Endothelial cell of umbilical vein (primary cell): ENCODE data around the gene SFSWAP. TPM values are rescaled to one million over a fixed set of nuclear protein-coding genes. Genes with fewer than 3 reads are reported as not detected.

Experiments used
- BruUV-seq: library from RNA; stranded (reverse); fragments of 400-500 nt; replicated peaks from 2 replicates; lab custom pipeline; 2021; lab: Mats Ljungman, UMichigan
- CTCF ChIA-PET: fragments of 300-600, 350-600 bp; sonication (Branson Sonifier 250); formaldehyde crosslinking; loops from one replicate; lab custom pipeline; 2021; ENCODE audit warnings: antibody characterized with exemption, inconsistent platforms; lab: Charles Lee
- POLR2A ChIA-PET: fragments of 300-600, 350-600 bp; sonication (Branson Sonifier 250); formaldehyde crosslinking; loops from one replicate; lab custom pipeline; 2021; ENCODE audit warnings: antibody characterized with exemption, inconsistent platforms; lab: Charles Lee
- DNase-seq: peaks from one replicate; pipeline ENCODE4 v3.0.0-alpha.2; 2011; ENCODE audit warnings: low read depth, low spot score
- FAIRE-seq: peaks from 2 replicates; lab custom pipeline; 2011; peaks lifted over from hg19 to GRCh38; lab: Jason Lieb, UNC
- H2AFZ ChIP-seq: 2 replicates; pipeline ENCODE4 v1.6.0; 2012; ENCODE audit warnings: low read depth, low read length, control low read depth, inconsistent platforms
- H3K27ac ChIP-seq: 2 replicates; pipeline ENCODE4 v1.5.1; 2011; ENCODE audit warnings: low read depth, mild to moderate bottlenecking, control low read depth, low read length, moderate library complexity; ENCODE audit not compliant: insufficient read depth
- H3K27me3 ChIP-seq, 2 experiments: 2 replicates each; pipeline versions ENCODE4 v1.6.0 to v1.6.1; 2011; ENCODE audit warnings: low read length in 2 of 2, mixed read lengths in 1 of 2; ENCODE audit not compliant: control insufficient read depth in 2 of 2, insufficient read depth in 2 of 2
- H3K36me3 ChIP-seq, 2 experiments: 2 replicates in 1 of 2; 3 replicates in 1 of 2; pipeline ENCODE4 v1.5.1; 2011; ENCODE audit warnings: low read length in 2 of 2, mild to moderate bottlenecking in 1 of 2, moderate library complexity in 1 of 2; ENCODE audit not compliant: control insufficient read depth in 2 of 2, insufficient read depth in 2 of 2; ENCODE audit errors: extremely low read depth in 1 of 2
- H3K4me1 ChIP-seq: 3 replicates; pipeline ENCODE4 v1.5.1; 2011; ENCODE audit warnings: mild to moderate bottlenecking, low read length; ENCODE audit not compliant: control insufficient read depth, insufficient read depth; ENCODE audit errors: extremely low read depth
- H3K4me2 ChIP-seq: 2 replicates; pipeline ENCODE4 v1.6.1; 2011; ENCODE audit warnings: low read length, control low read depth, mixed read lengths; ENCODE audit not compliant: insufficient read depth
- H3K4me3 ChIP-seq, 3 experiments: fragments of 200-600 bp in 1 of 3; sonication (generic), shearing (Covaris generic) in 1 of 3; replicated peaks in 1 of 3; 2 replicates each; pipeline ENCODE4 v1.5.1; 2011 to 2016; ENCODE audit warnings: control low read depth in 3 of 3, low read length in 3 of 3, mild to moderate bottlenecking in 2 of 3, inconsistent platforms in 1 of 3, low read depth in 1 of 3, moderate library complexity in 1 of 3; ENCODE audit not compliant: insufficient read depth in 1 of 3
- H3K79me2 ChIP-seq: 2 replicates; pipeline ENCODE4 v1.6.0; 2012; ENCODE audit warnings: low read length, inconsistent platforms; ENCODE audit not compliant: control insufficient read depth, insufficient read depth
- H3K9ac ChIP-seq: replicated peaks from 2 replicates; pipeline ENCODE3; 2011; ENCODE audit warnings: low read length, control low read depth; ENCODE audit not compliant: insufficient read depth; ENCODE audit errors: extremely low read depth
- H3K9me1 ChIP-seq: replicated peaks from 3 replicates; pipeline ENCODE4 v1.6.0; 2011; ENCODE audit warnings: mild to moderate bottlenecking, low read length; ENCODE audit not compliant: control insufficient read depth, insufficient read depth; ENCODE audit errors: extremely low read depth
- H3K9me3 ChIP-seq: replicated peaks from 2 replicates; pipeline ENCODE4 v1.5.1; 2012; ENCODE audit warnings: low read length, inconsistent platforms; ENCODE audit not compliant: control insufficient read depth, insufficient read depth
- H4K20me1 ChIP-seq: replicated peaks from 2 replicates; pipeline ENCODE3; 2011; ENCODE audit warnings: mild to moderate bottlenecking, low read length; ENCODE audit not compliant: control insufficient read depth, insufficient read depth; ENCODE audit errors: extremely low read depth
- EZH2 ChIP-seq: IDR thresholded peaks from 2 replicates; pipeline ENCODE4 v1.6.1; 2012; ENCODE audit warnings: borderline replicate concordance, low read depth, mild to moderate bottlenecking, moderate library complexity, low read length, inconsistent platforms; ENCODE audit not compliant: severe bottlenecking
- FOS ChIP-seq: IDR thresholded peaks from 2 replicates; pipeline ENCODE4 v1.6.1; 2011; ENCODE audit warnings: mild to moderate bottlenecking, low read length, moderate library complexity, borderline replicate concordance; ENCODE audit not compliant: insufficient read depth
- GATA2 ChIP-seq: IDR thresholded peaks from 2 replicates; pipeline ENCODE4 v1.7.0; 2011; ENCODE audit warnings: low read depth, mild to moderate bottlenecking, moderate library complexity, mixed read lengths, low read length; ENCODE audit not compliant: insufficient read length, insufficient read depth
- JUN ChIP-seq: IDR thresholded peaks from 2 replicates; pipeline ENCODE4 v1.6.1; 2011; ENCODE audit warnings: borderline replicate concordance, low read depth; ENCODE audit not compliant: insufficient read length, insufficient read depth
- MYC ChIP-seq: IDR thresholded peaks from one replicate; pipeline ENCODE4 v1.6.1; 2011; ENCODE audit warnings: mild to moderate bottlenecking, low read depth, low read length
- POLR2A ChIP-seq: IDR thresholded peaks from 2 replicates; pipeline ENCODE4 v1.6.1; 2012; ENCODE audit warnings: low read depth, mild to moderate bottlenecking, control low read depth, low read length
- POLR2AphosphoS5 ChIP-seq: IDR thresholded peaks from 2 replicates; pipeline ENCODE4 v1.6.1; 2012; ENCODE audit warnings: low read depth, mild to moderate bottlenecking, control low read depth, low read length, moderate library complexity; ENCODE audit not compliant: insufficient read depth
- dilution Hi-C: fragments of 300-500 bp; cut with MboI; formaldehyde crosslinking; loops from one replicate; pipeline ENCODE4 v1.15.0; 2019; ENCODE audit warnings: low sequenced_read_pairs; ENCODE audit not compliant: extremely low pct_ligation_motif_present
- intact Hi-C: fragments of 100-400 bp; cut with micrococcal nuclease; formaldehyde crosslinking; loops from one replicate; pipeline ENCODE4 v1.10.0; 2022
- polyA plus RNA-seq, 4 experiments: library from polyadenylated mRNA; depleted of rRNA in 3 of 4; stranded (reverse) in 3 of 4; unstranded in 1 of 4; fragments of >200 nt; gene quantifications; 2 replicates each; pipeline versions ENCODE4 v1.2.1 to v1.2.3, GENCODE V29; 2011 to 2012; ENCODE audit warnings: missing spikeins in 1 of 4
- total RNA-seq: library from RNA; stranded (reverse); gene quantifications from 2 replicates; pipeline ENCODE4 v1.2.3, GENCODE V29; 2021
- TF ChIP-seq, protein P1 (sequence below): IDR thresholded peaks from 2 replicates; pipeline ENCODE4 v1.6.1; 2011; ENCODE audit not compliant: insufficient read depth, insufficient read length
- TF ChIP-seq, protein P2 (sequence below), 2 donors: IDR thresholded peaks; 1 replicate in 1 of 2; 2 replicates in 1 of 2; pipeline ENCODE4 v1.5.1; 2011; ENCODE audit warnings: low read length in 2 of 2, mild to moderate bottlenecking in 2 of 2, moderate library complexity in 2 of 2, control low read depth in 1 of 2, inconsistent platforms in 1 of 2, low read depth in 1 of 2; ENCODE audit not compliant: insufficient read depth in 1 of 2; ENCODE audit errors: extremely low read depth in 1 of 2

SFSWAP gene
- total and polyA plus RNA-seq, 2 donors (not counting 3 experiments of a cell fraction or from before 2014, with no cell fraction given) = 38.1 to 53.3 TPM

DNA sequence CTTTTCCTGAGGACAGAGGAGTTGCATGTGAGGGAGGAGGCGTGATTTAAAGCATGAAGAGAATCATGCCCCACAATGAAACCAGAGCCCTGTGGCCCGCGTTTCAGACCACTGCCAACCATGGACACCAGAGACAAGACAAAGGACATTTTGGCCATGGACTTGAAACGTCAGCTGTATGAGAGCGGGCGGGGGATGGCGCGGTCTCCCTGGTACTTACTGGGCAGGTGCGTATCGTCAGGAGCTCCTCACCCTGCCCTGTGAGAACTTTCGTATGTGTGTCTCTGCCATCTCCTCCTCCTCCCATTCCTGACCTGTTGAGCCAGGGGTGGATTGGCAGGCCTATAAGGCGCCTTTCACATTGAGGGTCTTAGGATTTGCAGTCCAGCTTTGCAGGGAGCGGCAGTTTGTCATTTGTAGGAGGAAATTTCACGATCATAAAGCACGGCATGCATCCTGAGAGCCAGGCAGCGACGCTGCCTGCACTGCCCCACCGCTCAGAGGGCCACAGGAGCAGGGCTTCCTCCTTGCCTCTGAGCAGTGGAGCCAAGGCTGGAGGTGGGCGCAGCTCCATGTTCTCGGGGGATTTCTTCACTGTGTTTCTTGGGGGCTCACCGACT, 22.2 kb downstream of the SFSWAP start:
- Histone ChIP-seq H2AFZ (no peak overlapping the region), H3K4me3 (no peak overlapping the region), H3K36me3 (peaks cover 6 to 58% of the 10 kb centered on the region in 2 experiments), H3K27ac (no peak overlapping the region), H3K9ac (no peak overlapping the region), H4K20me1 (no peaks in the 10 kb centered on the region), H3K79me2 (no peaks in the 10 kb centered on the region), H3K4me2 (no peak overlapping the region), H3K9me3 (no peaks in the 10 kb centered on the region), H3K27me3 (no peaks in the 10 kb centered on the region), H3K4me1 (peaks cover 10% of the 10 kb centered on the region), H3K9me1 (no peaks in the 10 kb centered on the region)
- CTCF ChIA-PET = no interaction called here
- FAIRE-seq (no peak), DNase-seq (no peak)
- dilution Hi-C loops (no loop called here), intact Hi-C loops (no loop called here)
- POLR2A ChIA-PET = no interaction called here
- no TSS peak for BruUV-seq
- TF ChIP-seq, protein P1, sequence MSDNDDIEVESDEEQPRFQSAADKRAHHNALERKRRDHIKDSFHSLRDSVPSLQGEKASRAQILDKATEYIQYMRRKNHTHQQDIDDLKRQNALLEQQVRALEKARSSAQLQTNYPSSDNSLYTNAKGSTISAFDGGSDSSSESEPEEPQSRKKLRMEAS = no peak
- TF ChIP-seq POLR2AphosphoS5 (no peak), GATA2 (no peak), MYC (no peak), JUN (no peak), POLR2A (no peak), EZH2 (no peak), FOS (no peak)
- TF ChIP-seq, protein P2, sequence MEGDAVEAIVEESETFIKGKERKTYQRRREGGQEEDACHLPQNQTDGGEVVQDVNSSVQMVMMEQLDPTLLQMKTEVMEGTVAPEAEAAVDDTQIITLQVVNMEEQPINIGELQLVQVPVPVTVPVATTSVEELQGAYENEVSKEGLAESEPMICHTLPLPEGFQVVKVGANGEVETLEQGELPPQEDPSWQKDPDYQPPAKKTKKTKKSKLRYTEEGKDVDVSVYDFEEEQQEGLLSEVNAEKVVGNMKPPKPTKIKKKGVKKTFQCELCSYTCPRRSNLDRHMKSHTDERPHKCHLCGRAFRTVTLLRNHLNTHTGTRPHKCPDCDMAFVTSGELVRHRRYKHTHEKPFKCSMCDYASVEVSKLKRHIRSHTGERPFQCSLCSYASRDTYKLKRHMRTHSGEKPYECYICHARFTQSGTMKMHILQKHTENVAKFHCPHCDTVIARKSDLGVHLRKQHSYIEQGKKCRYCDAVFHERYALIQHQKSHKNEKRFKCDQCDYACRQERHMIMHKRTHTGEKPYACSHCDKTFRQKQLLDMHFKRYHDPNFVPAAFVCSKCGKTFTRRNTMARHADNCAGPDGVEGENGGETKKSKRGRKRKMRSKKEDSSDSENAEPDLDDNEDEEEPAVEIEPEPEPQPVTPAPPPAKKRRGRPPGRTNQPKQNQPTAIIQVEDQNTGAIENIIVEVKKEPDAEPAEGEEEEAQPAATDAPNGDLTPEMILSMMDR (IDR thresholded peaks at IDR 0.05; ENCODE audit: extremely low read depth in 1 of 2, insufficient read depth in 1 of 2, low read depth in 1 of 2, low read length in 2 of 2) = no peak
